Right cardiac atrium (tissue), 5 donors: ENCODE results near the gene SULT4A1. TPM values are rescaled to one million over a fixed set of nuclear protein-coding genes. Genes with fewer than 3 reads are reported as not detected.
"Not testable (repeated sequence)": the region's sequence is repeated elsewhere in the genome, so short reads cannot be mapped to it uniquely, and the experiment has no call there.

ENCODE experiments used
- ATAC-seq, 2 donors: fragments of 200-7000 bp; cut with Tn5 transposase; one replicate each; pipeline versions ENCODE4 v1.8.0 to v1.9.1; 2020; ENCODE audit warnings: moderate library complexity in 2 of 2, mild to moderate bottlenecking in 1 of 2
- DNase-seq, 3 donors: peaks; one replicate each; pipeline ENCODE4 v3.0.0-alpha.2; 2020
- H3K27ac ChIP-seq: one replicate; pipeline ENCODE4 v1.5.1; 2013; ENCODE audit warnings: mild to moderate bottlenecking, low read length, control low read depth, moderate library complexity
- H3K27me3 ChIP-seq: one replicate; pipeline ENCODE4 v1.6.1; 2013; ENCODE audit not compliant: control insufficient read depth, insufficient read depth
- H3K4me1 ChIP-seq: one replicate; pipeline ENCODE4 v1.6.1; 2013; ENCODE audit warnings: low read length; ENCODE audit not compliant: control insufficient read depth, insufficient read depth
- H3K4me3 ChIP-seq: one replicate; pipeline ENCODE4 v1.5.1; 2013; ENCODE audit warnings: low read length, control low read depth
- H3K9me3 ChIP-seq: one replicate; pipeline ENCODE4 v1.6.1; 2013; ENCODE audit warnings: low read length; ENCODE audit not compliant: control insufficient read depth
- WGBS: extraction: QIAGEN DNeasy Blood & Tissue Kit; methylation state at CpG from one replicate; pipeline ENCODE4 v1.1.7; 2013; 5-methylcytosine and 5-hydroxymethylcytosine counted together
- intact Hi-C, 4 donors: fragments of 100-400 bp; cut with DNase I; formaldehyde crosslinking; loops; one replicate each; pipeline versions ENCODE4 v1.11.0 to v1.14.0; 2022 to 2023
- long read RNA-seq, 4 donors: library from polyadenylated mRNA; unstranded; transcript quantifications; one replicate each; pipeline ENCODE4 v2.0.0, GENCODE V29; 2020 to 2021
- polyA plus RNA-seq: library from polyadenylated mRNA; stranded (reverse); fragments of 200-250 nt; gene quantifications from one replicate; pipeline ENCODE4 v1.2.3, GENCODE V29; 2013
- total RNA-seq, 4 donors: library from RNA; stranded (reverse); fragmentation: NEBNext Ultra II Directional; extraction: Animal tissue kit (Norgen Biotek cat#: 25700); gene quantifications; one replicate each; pipeline ENCODE4 v1.2.1, GENCODE V29; 2021
- donor health status: healthy with polysubstance abuse.
- donor health status: DM: no; HTN: yes; CAD: no.
- donor health status: DM: no; HTN: no; CAD: no.
- donor health status: DM: no; HTN: yes; CAD: no; lungs with severe emphysema.
- donor health status: DM: yes; HTN: yes; CAD: no.

The SULT4A1 gene
- under 1 TPM; 0.17 to 0.42 (median 0.24) TPM for total RNA-seq
- polyA plus RNA-seq, result 0.57 TPM
- long read RNA-seq, donor 1, partial matches to known transcripts, result 1 of 1 reads
- long read RNA-seq, donor 1, other reads (novel, unspliced or antisense), result 0 of 1 reads
- long read RNA-seq, donor 2, partial matches to known transcripts, result 1 of 1 reads
- long read RNA-seq, donor 2, other reads (novel, unspliced or antisense), result 0 of 1 reads
- long read RNA-seq, donor 3, partial matches to known transcripts, result 0 of 2 reads
- long read RNA-seq, donor 3, other reads (novel, unspliced or antisense), result 0 of 2 reads
- long read RNA-seq, donor 4, result 0 reads

GRCh38 chr22:43862074-43862881 is at the start of gene SULT4A1:
SULT4A1 (minus strand) TSS chr22:43862513; CDS start chr22:43862382, 131 bp downstream.
- H3K4me1 ChIP-seq, result no peaks in the 10 kb centered on the region
- ATAC-seq (peak; percentile 16 to 34), DNase-seq (no peak)
- no peaks in the 10 kb centered on the region for H3K27me3 ChIP-seq
- H3K9me3 ChIP-seq, result no peaks in the 10 kb centered on the region
- H3K27ac ChIP-seq, result no peak within 1 kb of the TSS
- H3K4me3 ChIP-seq, result peak within 1 kb of the TSS; percentile 35
- 3% methylated on average over 121 of the region's 121 CpGs for WGBS
- intact Hi-C loops, result no loop called here

- Histone ChIP-seq H3K4me1 (no peaks in the 10 kb centered on the region), H3K27ac (no peak overlapping the region), H3K27me3 (no peaks in the 10 kb centered on the region), H3K4me3 (no peak overlapping the region), H3K9me3 (no peaks in the 10 kb centered on the region)
- WGBS, result 26% methylated on average over 4 of the region's 4 CpGs
- intact Hi-C loops, result no loop called here
- ATAC-seq (no peak), DNase-seq (no peak)
These were observed 49.0 kb upstream of the SULT4A1 start for GRCh38 chr22:43911351-43911750.

- ATAC-seq (no peak), DNase-seq (no peak)
- H3K4me3 ChIP-seq, result no peak overlapping the region
- intact Hi-C loops, result no loop called here
- no peak overlapping the region for H3K27ac ChIP-seq
- no peaks in the 10 kb centered on the region for H3K4me1 ChIP-seq
- H3K9me3 ChIP-seq, result no peaks in the 10 kb centered on the region
- no peaks in the 10 kb centered on the region for H3K27me3 ChIP-seq
- 60% methylated on average over 6 of the region's 6 CpGs for WGBS
These were observed 47.9 kb upstream of the SULT4A1 start for GRCh38 chr22:43910178-43910695.

- no peaks in the 10 kb centered on the region for H3K9me3 ChIP-seq
- H3K4me1 ChIP-seq, result no peaks in the 10 kb centered on the region
- no peak overlapping the region for H3K4me3 ChIP-seq
- ATAC-seq (no peak), DNase-seq (no peak)
- 73% methylated on average over 1 of the region's 1 CpG for WGBS
- intact Hi-C loops, result no loop called here
- H3K27me3 ChIP-seq, result no peaks in the 10 kb centered on the region
- H3K27ac ChIP-seq, result no peak overlapping the region
These were observed 47.4 kb upstream of the SULT4A1 start for GRCh38 chr22:43909708-43910107.

GRCh38 chr22:43905681-43906080 is 43.4 kb upstream of the SULT4A1 start:
- Histone ChIP-seq H3K27me3 (no peaks in the 10 kb centered on the region), H3K4me3 (no peak overlapping the region), H3K9me3 (no peaks in the 10 kb centered on the region), H3K4me1 (no peaks in the 10 kb centered on the region), H3K27ac (no peak overlapping the region)
- WGBS, result 39% methylated on average over 7 of the region's 7 CpGs
- DNase-seq, result no peak
- ATAC-seq, result no peak
- intact Hi-C loops, result no loop called here

- H3K4me3 ChIP-seq, H3K27me3 ChIP-seq, H3K4me1 ChIP-seq, ATAC-seq, H3K9me3 ChIP-seq, H3K27ac ChIP-seq, intact Hi-C loops: not testable (repeated sequence)
- 24% methylated on average over 12 of the region's 12 CpGs for WGBS
- peak in 2 of 3 donors; percentile 69 to 78 for DNase-seq
These were observed 42.1 kb upstream of the SULT4A1 start for GRCh38 chr22:43904412-43904811.

- intact Hi-C loops, H3K4me3 ChIP-seq, ATAC-seq, H3K27me3 ChIP-seq, H3K9me3 ChIP-seq, H3K27ac ChIP-seq, DNase-seq, H3K4me1 ChIP-seq: not testable (repeated sequence)
- 62% methylated on average over 12 of the region's 12 CpGs for WGBS
These were observed 40.7 kb upstream of the SULT4A1 start for GRCh38 chr22:43903033-43903432.

GRCh38 chr22:43901976-43902643 is 39.8 kb upstream of the SULT4A1 start:
- intact Hi-C loops, result no loop called here
- H3K4me3 ChIP-seq, result no peak overlapping the region
- ATAC-seq (no peak), DNase-seq (no peak)
- no peaks in the 10 kb centered on the region for H3K4me1 ChIP-seq
- no peak overlapping the region for H3K27ac ChIP-seq
- no peaks in the 10 kb centered on the region for H3K9me3 ChIP-seq
- H3K27me3 ChIP-seq, result no peaks in the 10 kb centered on the region
- 47% methylated on average over 5 of the region's 5 CpGs for WGBS

- no peak for ATAC-seq
- WGBS, result 40% methylated on average over 7 of the region's 7 CpGs
- H3K9me3 ChIP-seq, result no peaks in the 10 kb centered on the region
- intact Hi-C loops, result no loop called here
- H3K27ac ChIP-seq, result no peak overlapping the region
- no peaks in the 10 kb centered on the region for H3K4me1 ChIP-seq
- no peak overlapping the region for H3K4me3 ChIP-seq
- no peaks in the 10 kb centered on the region for H3K27me3 ChIP-seq
- no peak for DNase-seq
These were observed 37.9 kb upstream of the SULT4A1 start for GRCh38 chr22:43900206-43900605.

GRCh38 chr22:43897751-43898261 is 35.5 kb upstream of the SULT4A1 start:
- Histone ChIP-seq H3K27me3 (no peaks in the 10 kb centered on the region), H3K9me3 (no peaks in the 10 kb centered on the region), H3K4me1 (no peaks in the 10 kb centered on the region), H3K27ac (no peak overlapping the region), H3K4me3 (no peak overlapping the region)
- ATAC-seq (peak in 1 of 2 donors; percentile 27), DNase-seq (no peak)
- intact Hi-C loops, result no loop called here
- WGBS, result 61% methylated on average over 12 of the region's 12 CpGs
